GM12878 (cell line): ENCODE measurements around the gene SLC25A51. TPM values are rescaled to one million over a fixed set of nuclear protein-coding genes. Genes with fewer than 3 reads are reported as not detected.

ENCODE experiments used
- ATAC-seq: fragments of 200-7000 bp; cut with Tn5 transposase; 3 replicates; pipeline ENCODE4 v1.9.1; 2020; ENCODE audit warnings: mild to moderate bottlenecking, moderate library complexity
- BruUV-seq: library from RNA; stranded (reverse); fragments of 400-500 nt; replicated peaks from 2 replicates; lab custom pipeline; 2021; lab: Mats Ljungman, UMichigan
- CTCF ChIA-PET: fragments of 300-600 bp; sonication (Branson Sonifier 250); formaldehyde crosslinking; extraction: SDS; loops from one replicate; lab custom pipeline; 2021; ENCODE audit warnings: inconsistent platforms; lab: Yijun Ruan, JAX
- POLR2A ChIA-PET: fragments of 350-600 bp; formaldehyde crosslinking; extraction: SDS; loops from one replicate; lab custom pipeline; 2021; ENCODE audit warnings: inconsistent platforms; lab: Charles Lee
- RAD21 ChIA-PET: fragments of 300-600 bp; sonication (Branson Sonifier 250); formaldehyde crosslinking; loops from one replicate; lab custom pipeline; 2023; ENCODE audit warnings: antibody characterized with exemption; ENCODE audit not compliant: unreplicated experiment; lab: Charles Lee
- SMC1A ChIA-PET: fragments of 300-600 bp; sonication (Branson Sonifier 250); formaldehyde crosslinking; loops from one replicate; lab custom pipeline; 2023; ENCODE audit not compliant: unreplicated experiment, uncharacterized antibody; lab: Charles Lee
- DNase-seq: peaks from one replicate; pipeline ENCODE4 v3.0.0-alpha.2; 2011; ENCODE audit warnings: low read depth, low spot score
- FAIRE-seq: peaks from 3 replicates; lab custom pipeline; 2011; peaks lifted over from hg19 to GRCh38; lab: Jason Lieb, UNC
- H2AFZ ChIP-seq: 2 replicates; pipeline ENCODE4 v1.6.0; 2011; ENCODE audit warnings: low read depth, low read length, control low read depth; ENCODE audit not compliant: control insufficient read depth
- H3K27ac ChIP-seq: 2 replicates; pipeline ENCODE4 v1.5.1; 2011; ENCODE audit warnings: control low read depth; ENCODE audit not compliant: control insufficient read depth, insufficient read depth
- H3K27me3 ChIP-seq, 2 experiments: replicated peaks in 1 of 2; 2 replicates each; pipeline versions ENCODE4 v1.6.0 to v1.6.1; 2011; ENCODE audit warnings: low read length in 1 of 2; ENCODE audit not compliant: control insufficient read depth in 2 of 2, insufficient read depth in 2 of 2
- H3K36me3 ChIP-seq, 2 experiments: 2 replicates each; pipeline ENCODE4 v1.5.1; 2011; ENCODE audit warnings: low read length in 1 of 2; ENCODE audit not compliant: control insufficient read depth in 2 of 2, insufficient read depth in 2 of 2
- H3K4me1 ChIP-seq: 2 replicates; pipeline ENCODE4 v1.6.1; 2011; ENCODE audit warnings: mild to moderate bottlenecking, low read length, moderate library complexity, mixed read lengths; ENCODE audit not compliant: control insufficient read depth, insufficient read depth
- H3K4me2 ChIP-seq: 2 replicates; pipeline ENCODE4 v1.6.0; 2011; ENCODE audit warnings: control low read depth; ENCODE audit not compliant: control insufficient read depth, insufficient read depth
- H3K4me3 ChIP-seq: fragments of 200-600 bp; sonication (generic); 2 replicates; pipeline ENCODE4 v1.5.1; 2016
- H3K79me2 ChIP-seq: 2 replicates; pipeline ENCODE4 v1.6.0; 2011; ENCODE audit warnings: low read length; ENCODE audit not compliant: control insufficient read depth, insufficient read depth
- H3K9ac ChIP-seq: 2 replicates; pipeline ENCODE4 v1.8.0; 2011; ENCODE audit warnings: low read length, control low read depth, mixed read lengths; ENCODE audit not compliant: control insufficient read depth, insufficient read depth
- H3K9me3 ChIP-seq: replicated peaks from 3 replicates; pipeline ENCODE4 v1.5.1; 2011; ENCODE audit warnings: mild to moderate bottlenecking, low read length; ENCODE audit not compliant: control insufficient read depth, insufficient read depth
- H4K20me1 ChIP-seq: 2 replicates; pipeline ENCODE4 v1.6.0; 2011; ENCODE audit not compliant: control insufficient read depth, insufficient read depth
- ATF2 ChIP-seq: IDR thresholded peaks from 2 replicates; pipeline ENCODE4 v1.6.1; 2012; ENCODE audit warnings: low read length, inconsistent platforms
- CREB1 ChIP-seq: IDR thresholded peaks from 2 replicates; pipeline ENCODE4 v1.6.1; 2012; ENCODE audit warnings: low read depth, mild to moderate bottlenecking, inconsistent platforms
- GABPA ChIP-seq: IDR thresholded peaks from 2 replicates; pipeline ENCODE4 v1.6.1; 2014; ENCODE audit warnings: antibody characterized with exemption, low read depth, mild to moderate bottlenecking, inconsistent platforms
- HCFC1 ChIP-seq: fragments of 150-350 bp; IDR thresholded peaks from 2 replicates; pipeline ENCODE4 v1.6.1; 2014; ENCODE audit warnings: low read length
- IKZF1 ChIP-seq: fragments of 450-650 bp; conservative IDR thresholded peaks from 2 replicates; pipeline ENCODE4 v1.6.1; 2017; ENCODE audit warnings: antibody characterized with exemption, mild to moderate bottlenecking
- KAT2A ChIP-seq: conservative IDR thresholded peaks from 2 replicates; pipeline ENCODE4 v1.6.1; 2011; ENCODE audit warnings: low read depth, low read length; ENCODE audit not compliant: control insufficient read depth
- MTA2 ChIP-seq: fragments of 450-650 bp; IDR thresholded peaks from 2 replicates; pipeline ENCODE4 v1.6.1; 2016; ENCODE audit warnings: low read depth, mild to moderate bottlenecking, moderate library complexity
- MYC ChIP-seq: IDR thresholded peaks from 2 replicates; pipeline ENCODE4 v1.6.1; 2011; ENCODE audit warnings: mild to moderate bottlenecking, low read length, moderate library complexity, inconsistent platforms; ENCODE audit not compliant: insufficient read depth, insufficient replicate concordance, insufficient read length, severe bottlenecking
- NR2F1 ChIP-seq: fragments of 450-650 bp; conservative IDR thresholded peaks from 2 replicates; pipeline ENCODE4 v1.6.1; 2017; ENCODE audit warnings: mild to moderate bottlenecking
- POLR2A ChIP-seq: IDR thresholded peaks from 2 replicates; pipeline ENCODE4 v1.6.1; 2011; ENCODE audit warnings: low read depth, mild to moderate bottlenecking, low read length
- SMAD1 ChIP-seq: fragments of 450-650 bp; IDR thresholded peaks from 2 replicates; pipeline ENCODE4 v1.6.1; 2018; ENCODE audit warnings: mild to moderate bottlenecking, low read depth; ENCODE audit not compliant: partially characterized antibody
- SMAD5 ChIP-seq: IDR thresholded peaks from 2 replicates; pipeline ENCODE4 v1.6.1; 2016; ENCODE audit warnings: antibody characterized with exemption, low read depth
- ZNF217 ChIP-seq: fragments of 450-650 bp; IDR thresholded peaks from 2 replicates; pipeline ENCODE4 v1.6.1; 2017; ENCODE audit warnings: antibody characterized with exemption, mild to moderate bottlenecking
- WGBS: methylation state at CpG from one replicate; pipeline ENCODE4 v1.1.6; 2016; ENCODE audit warnings: low lambda C conversion rate; ENCODE audit not compliant: insufficient replicate concordance, insufficient coverage; ENCODE audit errors: missing lambda C conversion rate; 5-methylcytosine and 5-hydroxymethylcytosine counted together
- in situ Hi-C: fragments of 300-500 bp; cut with MboI; formaldehyde crosslinking; loops from 9 replicates; pipeline ENCODE4 v1.14.3; 2018; ENCODE audit warnings: mixed read lengths
- intact Hi-C: fragments of 100-400 bp; cut with micrococcal nuclease; formaldehyde crosslinking; loops from one replicate; pipeline ENCODE4 v1.14.2; 2022; ENCODE audit not compliant: unreplicated experiment
- polyA plus RNA-seq, 11 experiments: library from polyadenylated mRNA; depleted of rRNA in 4 of 11; unstranded in 6 of 11; stranded (reverse) in 5 of 11; fragments of >200 nt; fragmentation: Nextera tagmentation in 4 of 11; fragmentation: Illumina TruSeq in 1 of 11; extraction: Ambion mirVana in 4 of 11; extraction: Trizol in 1 of 11; gene quantifications; 1 replicate in 1 of 11; 2 replicates in 10 of 11; pipeline versions ENCODE4 v1.2.1 to v1.2.3, GENCODE V29; 2011 to 2016; ENCODE audit warnings: inconsistent platforms in 2 of 11, missing spikeins in 2 of 11, low read depth in 1 of 11
- total RNA-seq, 4 experiments: library from RNA; depleted of rRNA in 3 of 4; stranded (reverse); fragments of >200 nt in 3 of 4; fragmentation: Illumina TruSeq in 1 of 4; extraction: Trizol in 1 of 4; gene quantifications; 2 replicates each; pipeline versions ENCODE4 v1.2.1 to v1.2.3, GENCODE V29; 2013 to 2021
- TF ChIP-seq, protein P1 (sequence below): fragments of 450-650 bp; IDR thresholded peaks from 2 replicates; pipeline ENCODE4 v1.6.1; 2018; ENCODE audit warnings: borderline replicate concordance, mild to moderate bottlenecking; ENCODE audit not compliant: partially characterized antibody

SLC25A51 gene
- total and polyA plus RNA-seq, 10 of the 15 experiments (the other 5 are each of a cell fraction or from before 2014, with no cell fraction given), result 3.8 to 29.3 (median 13.2) TPM

DNA sequence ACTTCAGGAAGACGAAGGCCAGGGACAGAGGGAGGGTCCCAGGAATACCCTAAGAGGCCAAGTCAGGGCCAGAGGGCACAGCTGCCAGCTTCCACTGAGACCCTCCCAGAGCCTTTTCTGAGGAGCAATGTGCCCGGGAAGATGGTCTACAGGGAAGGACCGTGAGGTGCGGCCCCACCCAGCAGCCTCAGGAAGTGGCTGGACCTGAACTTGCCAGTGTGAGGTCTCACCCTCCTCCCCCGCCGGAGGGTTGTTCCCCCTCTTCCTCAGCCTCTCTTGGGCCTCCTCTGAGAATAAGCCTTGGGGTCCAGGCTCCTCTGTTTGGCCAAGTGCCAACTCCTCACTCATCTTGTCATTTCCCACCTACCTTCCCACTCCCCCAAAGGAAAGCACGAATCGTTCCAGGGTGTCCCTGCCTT is 13.4 kb upstream of the SLC25A51 start:
- no peak overlapping the region for H3K9ac ChIP-seq
- ATAC-seq (no peak), DNase-seq (no peak), FAIRE-seq (no peak)
- no peaks in the 10 kb centered on the region; the same call in 2 of the 3 replicates for H3K9me3 ChIP-seq
- no peak overlapping the region for H2AFZ ChIP-seq
- intact Hi-C loops (no loop called here), in situ Hi-C loops (loop anchor here (5.0 to 25.0 kb wide), 2 partner anchors 50 to 770 kb away; no protein-coding TSS in a partner anchor)
- ChIA-PET SMC1A (interaction anchor here (0.6 to 6.2 kb wide), 6 partner anchors 15 to 598 kb away, joined by 3 to 39 read pairs (median 3); no protein-coding TSS in a partner anchor), RAD21 (interaction anchor here (0.8 to 1.7 kb wide), 3 partner anchors 26 to 184 kb away, joined by 3 to 5 read pairs (median 3); no protein-coding TSS in a partner anchor), CTCF (interaction anchor here (1.2 to 9.5 kb wide), 5 partner anchors 146 to 445 kb away, joined by 3 to 120 read pairs (median 5); no protein-coding TSS in a partner anchor), POLR2A (interaction anchor here (0.7 kb wide), 1 partner anchor 185 kb away, joined by 4 read pairs; no protein-coding TSS in a partner anchor)
- no peaks in the 10 kb centered on the region for H3K79me2 ChIP-seq
- H3K4me2 ChIP-seq, result no peak overlapping the region
- no peak overlapping the region for H3K4me3 ChIP-seq
- H3K36me3 ChIP-seq, result no peaks in the 10 kb centered on the region
- no TSS peak for BruUV-seq
- no peaks in the 10 kb centered on the region for H4K20me1 ChIP-seq
- no peak for TF ChIP-seq MYC
- TF ChIP-seq GABPA, result no peak
- TF ChIP-seq, protein P1, sequence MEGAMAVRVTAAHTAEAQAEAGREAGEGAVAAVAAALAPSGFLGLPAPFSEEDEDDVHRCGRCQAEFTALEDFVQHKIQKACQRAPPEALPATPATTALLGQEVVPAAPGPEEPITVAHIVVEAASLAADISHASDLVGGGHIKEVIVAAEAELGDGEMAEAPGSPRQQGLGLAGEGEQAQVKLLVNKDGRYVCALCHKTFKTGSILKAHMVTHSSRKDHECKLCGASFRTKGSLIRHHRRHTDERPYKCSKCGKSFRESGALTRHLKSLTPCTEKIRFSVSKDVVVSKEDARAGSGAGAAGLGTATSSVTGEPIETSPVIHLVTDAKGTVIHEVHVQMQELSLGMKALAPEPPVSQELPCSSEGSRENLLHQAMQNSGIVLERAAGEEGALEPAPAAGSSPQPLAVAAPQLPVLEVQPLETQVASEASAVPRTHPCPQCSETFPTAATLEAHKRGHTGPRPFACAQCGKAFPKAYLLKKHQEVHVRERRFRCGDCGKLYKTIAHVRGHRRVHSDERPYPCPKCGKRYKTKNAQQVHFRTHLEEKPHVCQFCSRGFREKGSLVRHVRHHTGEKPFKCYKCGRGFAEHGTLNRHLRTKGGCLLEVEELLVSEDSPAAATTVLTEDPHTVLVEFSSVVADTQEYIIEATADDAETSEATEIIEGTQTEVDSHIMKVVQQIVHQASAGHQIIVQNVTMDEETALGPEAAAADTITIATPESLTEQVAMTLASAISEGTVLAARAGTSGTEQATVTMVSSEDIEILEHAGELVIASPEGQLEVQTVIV, result no peak
- TF ChIP-seq SMAD1, result no peak
- no peak for TF ChIP-seq CREB1
- TF ChIP-seq NR2F1, result no peak
- no peak for TF ChIP-seq ZNF217
- no peak for TF ChIP-seq HCFC1
- TF ChIP-seq ATF2, result no peak
- no peak for TF ChIP-seq IKZF1
- TF ChIP-seq MTA2, result no peak
- no peak for TF ChIP-seq KAT2A
- TF ChIP-seq POLR2A, result no peak
- no peak for TF ChIP-seq SMAD5
- H3K27ac ChIP-seq, result no peak overlapping the region
- WGBS, result 52% methylated on average over 8 of the region's 8 CpGs
- no peaks in the 10 kb centered on the region; the same call in 1 of the 2 replicates for H3K4me1 ChIP-seq
- no peaks in the 10 kb centered on the region for H3K27me3 ChIP-seq
